UCSD-AML1 (cell line): Measurements from ENCODE around the gene EFHD2.
"Not testable (repeated sequence)": the region's sequence is repeated elsewhere in the genome, so short reads cannot be mapped to it uniquely, and the experiment has no call there.

Experiments used
- DNase-seq: peaks from one replicate; lab custom pipeline; 2025; ENCODE audit not compliant: unreplicated experiment; lab: John Stamatoyannopoulos, UW

EFHD2 gene

GRCh38 chr1:15386164-15386749 lies 23.4 kb upstream of the EFHD2 start:
- DNase-seq: peak; percentile 26

GRCh38 chr1:15388201-15388880 lies 21.3 kb upstream of the EFHD2 start:
- DNase-seq: no peak

- DNase-seq: not testable (repeated sequence)
These were observed 19.9 kb upstream of the EFHD2 start for GRCh38 chr1:15389828-15390227.

- no peak for DNase-seq
These were observed 19.0 kb upstream of the EFHD2 start for GRCh38 chr1:15390667-15391066.

GRCh38 chr1:15391366-15391765 lies 18.3 kb upstream of the EFHD2 start:
- no peak for DNase-seq

GRCh38 chr1:15393475-15394257 lies 16.0 kb upstream of the EFHD2 start:
- DNase-seq: no peak

- DNase-seq: no peak
These were observed 15.4 kb upstream of the EFHD2 start for GRCh38 chr1:15394258-15394690.

GRCh38 chr1:15397236-15397635 lies 12.5 kb upstream of the EFHD2 start:
- DNase-seq: no peak

- DNase-seq: no peak
These were observed 10.0 kb upstream of the EFHD2 start for GRCh38 chr1:15399710-15400109.

GRCh38 chr1:15400627-15401026 lies 9.1 kb upstream of the EFHD2 start:
- no peak for DNase-seq

- DNase-seq: no peak
These were observed 8.2 kb upstream of the EFHD2 start for GRCh38 chr1:15401391-15402055.

- DNase-seq: no peak
These were observed 6.8 kb upstream of the EFHD2 start for GRCh38 chr1:15402809-15403450.

- DNase-seq: no peak
These were observed 5.6 kb upstream of the EFHD2 start for GRCh38 chr1:15403962-15404580.

- no peak for DNase-seq
These were observed 4.4 kb upstream of the EFHD2 start for GRCh38 chr1:15405106-15405850.

- no peak for DNase-seq
These were observed 2.8 kb upstream of the EFHD2 start for GRCh38 chr1:15406614-15407559.

- DNase-seq: no peak
These were observed 2.1 kb upstream of the EFHD2 start for GRCh38 chr1:15407580-15407979.

GRCh38 chr1:15408890-15409387 lies 749 bp upstream of the EFHD2 start:
- no peak for DNase-seq

- DNase-seq: no peak
These were observed 665 bp downstream of the EFHD2 start for GRCh38 chr1:15410223-15410883.
